AG09309 (cell line): Measurements from ENCODE around the gene VCX.
"Not testable (repeated sequence)": the region's sequence is repeated elsewhere in the genome, so short reads cannot be mapped to it uniquely, and the experiment has no call there.

ENCODE experiments used
- DNase-seq: peaks from one replicate; pipeline ENCODE4 v3.0.0-alpha.2; 2010; ENCODE audit warnings: low read depth
- H3K4me3 ChIP-seq: 2 replicates; pipeline ENCODE4 v1.5.1; 2011; ENCODE audit warnings: mild to moderate bottlenecking, low read depth, low read length, moderate library complexity; ENCODE audit not compliant: control insufficient read depth
- TF ChIP-seq, protein P1 (sequence below): IDR thresholded peaks from 2 replicates; pipeline ENCODE4 v1.5.1; 2011; ENCODE audit warnings: mild to moderate bottlenecking, low read depth, low read length, inconsistent platforms; ENCODE audit not compliant: insufficient read depth, control insufficient read depth; ENCODE audit errors: missing control alignments

VCX gene

DNA sequence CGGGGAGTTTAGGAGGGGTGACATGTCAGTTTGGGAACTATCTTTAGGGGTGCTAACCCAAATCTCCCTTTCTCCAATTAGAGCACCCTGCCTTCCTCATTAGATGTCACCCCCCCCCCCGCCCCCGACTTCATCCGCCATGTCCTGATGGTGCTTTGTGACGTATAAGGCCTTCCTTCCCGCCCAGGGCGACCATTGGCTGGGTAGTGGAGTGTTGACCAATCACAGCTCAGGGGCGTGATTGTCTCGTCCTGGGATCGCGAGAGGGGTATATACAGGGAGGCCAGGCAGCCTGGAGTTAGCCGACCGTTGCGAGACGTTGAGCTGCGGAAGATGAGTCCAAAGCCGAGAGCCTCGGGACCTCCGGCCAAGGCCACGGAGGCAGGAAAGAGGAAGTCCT, at the start of gene VCX:
Gene VCX (plus strand): TSS at position 301 of the 400 bp plus-strand sequence. CDS start 33 bp downstream, at position 334.
- not testable (repeated sequence) for H3K4me3 ChIP-seq, DNase-seq

DNA sequence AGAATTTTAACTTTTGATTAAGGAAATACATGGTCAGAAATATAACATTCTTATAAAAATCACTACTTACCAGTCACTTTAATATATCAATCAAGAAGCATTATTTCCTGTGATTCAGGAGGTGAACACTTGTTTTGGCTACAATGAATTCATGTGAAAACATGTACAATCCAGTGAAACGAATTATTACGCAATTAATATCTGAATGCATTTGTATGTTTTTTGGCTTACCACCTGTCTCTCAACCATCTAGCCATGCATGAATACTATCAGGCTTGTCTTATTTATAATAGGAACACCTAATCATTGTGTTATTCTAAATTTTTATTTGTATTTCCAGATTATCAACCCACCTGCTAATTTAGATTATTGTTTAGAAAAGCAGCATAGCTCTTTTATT, 44.6 kb upstream of the VCX start:
- TF ChIP-seq, protein P1, sequence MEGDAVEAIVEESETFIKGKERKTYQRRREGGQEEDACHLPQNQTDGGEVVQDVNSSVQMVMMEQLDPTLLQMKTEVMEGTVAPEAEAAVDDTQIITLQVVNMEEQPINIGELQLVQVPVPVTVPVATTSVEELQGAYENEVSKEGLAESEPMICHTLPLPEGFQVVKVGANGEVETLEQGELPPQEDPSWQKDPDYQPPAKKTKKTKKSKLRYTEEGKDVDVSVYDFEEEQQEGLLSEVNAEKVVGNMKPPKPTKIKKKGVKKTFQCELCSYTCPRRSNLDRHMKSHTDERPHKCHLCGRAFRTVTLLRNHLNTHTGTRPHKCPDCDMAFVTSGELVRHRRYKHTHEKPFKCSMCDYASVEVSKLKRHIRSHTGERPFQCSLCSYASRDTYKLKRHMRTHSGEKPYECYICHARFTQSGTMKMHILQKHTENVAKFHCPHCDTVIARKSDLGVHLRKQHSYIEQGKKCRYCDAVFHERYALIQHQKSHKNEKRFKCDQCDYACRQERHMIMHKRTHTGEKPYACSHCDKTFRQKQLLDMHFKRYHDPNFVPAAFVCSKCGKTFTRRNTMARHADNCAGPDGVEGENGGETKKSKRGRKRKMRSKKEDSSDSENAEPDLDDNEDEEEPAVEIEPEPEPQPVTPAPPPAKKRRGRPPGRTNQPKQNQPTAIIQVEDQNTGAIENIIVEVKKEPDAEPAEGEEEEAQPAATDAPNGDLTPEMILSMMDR = no peak
- no peak overlapping the region for H3K4me3 ChIP-seq
- DNase-seq = no peak

DNA sequence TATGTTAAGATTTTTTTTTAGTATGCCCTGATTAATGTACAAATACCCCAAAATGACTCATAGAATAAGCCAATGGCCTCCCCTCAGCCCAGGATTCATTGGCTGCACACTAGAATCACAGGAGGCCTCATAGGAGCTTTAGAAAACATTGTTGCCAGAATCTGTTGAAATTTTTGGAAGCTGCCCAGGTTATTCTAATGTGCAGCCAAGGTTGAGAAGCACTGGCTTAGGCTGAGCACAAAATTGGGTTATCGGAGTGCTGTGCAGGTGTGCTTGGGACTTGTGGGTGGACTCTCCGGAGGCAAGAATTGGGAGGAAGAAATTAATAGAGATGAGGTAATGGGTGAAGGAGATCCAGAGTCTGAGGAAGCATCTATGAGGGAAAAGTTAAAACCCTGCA, 41.3 kb upstream of the VCX start:
- TF ChIP-seq, protein P1 = no peak
- no peak overlapping the region for H3K4me3 ChIP-seq
- DNase-seq = no peak

DNA sequence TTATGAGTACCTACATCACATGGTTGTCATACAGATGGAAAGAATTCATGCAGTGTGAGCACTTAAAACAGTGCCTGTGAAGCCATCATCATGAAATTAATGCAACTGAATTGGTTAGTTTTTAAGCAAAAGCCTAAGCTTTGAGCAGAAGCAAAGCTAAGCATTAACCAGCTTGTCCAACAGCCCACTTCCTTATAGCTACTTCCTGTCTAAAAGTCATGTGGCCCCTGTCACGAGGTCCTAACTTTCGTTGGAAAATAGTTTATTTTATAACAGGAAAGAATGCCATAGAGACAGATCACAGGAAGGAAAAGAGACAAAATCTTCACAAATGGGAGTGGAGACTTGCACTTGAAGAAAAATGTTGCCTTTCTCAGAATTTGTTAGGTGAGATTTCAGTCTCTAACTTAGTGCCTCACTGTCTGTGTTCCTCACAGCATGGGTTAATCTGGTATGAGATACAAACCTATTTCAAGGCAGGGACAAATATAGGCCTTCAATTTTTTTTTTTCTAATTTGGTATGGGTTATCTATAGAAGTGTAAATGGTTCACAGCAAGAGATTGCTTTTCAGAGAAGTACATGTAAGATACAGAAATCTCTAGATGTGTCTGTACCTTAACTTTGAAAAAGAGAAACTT, 27.7 kb upstream of the VCX start:
- no peak for DNase-seq
- TF ChIP-seq, protein P1 = no peak
- H3K4me3 ChIP-seq = no peak overlapping the region

DNA sequence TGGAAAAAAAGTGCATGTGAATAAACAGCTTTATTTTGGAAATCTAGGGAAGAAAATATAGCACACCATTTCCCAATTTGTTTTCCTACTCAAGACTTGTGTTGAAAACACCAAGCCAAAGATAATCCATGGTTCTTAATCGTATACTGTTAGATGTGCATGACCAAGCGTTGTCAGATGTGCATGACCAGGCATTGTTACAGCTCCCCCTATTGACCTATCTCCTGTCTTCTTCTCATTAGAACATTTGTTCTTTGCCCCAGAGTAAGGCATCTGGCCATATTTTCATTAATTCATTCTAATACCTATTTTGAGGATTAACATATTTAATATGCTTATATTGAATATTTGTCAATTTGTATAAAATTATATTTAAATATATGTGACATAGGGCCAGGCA, 14.4 kb upstream of the VCX start:
- no peak for DNase-seq
- H3K4me3 ChIP-seq = no peak overlapping the region
- TF ChIP-seq, protein P1 = no peak

DNA sequence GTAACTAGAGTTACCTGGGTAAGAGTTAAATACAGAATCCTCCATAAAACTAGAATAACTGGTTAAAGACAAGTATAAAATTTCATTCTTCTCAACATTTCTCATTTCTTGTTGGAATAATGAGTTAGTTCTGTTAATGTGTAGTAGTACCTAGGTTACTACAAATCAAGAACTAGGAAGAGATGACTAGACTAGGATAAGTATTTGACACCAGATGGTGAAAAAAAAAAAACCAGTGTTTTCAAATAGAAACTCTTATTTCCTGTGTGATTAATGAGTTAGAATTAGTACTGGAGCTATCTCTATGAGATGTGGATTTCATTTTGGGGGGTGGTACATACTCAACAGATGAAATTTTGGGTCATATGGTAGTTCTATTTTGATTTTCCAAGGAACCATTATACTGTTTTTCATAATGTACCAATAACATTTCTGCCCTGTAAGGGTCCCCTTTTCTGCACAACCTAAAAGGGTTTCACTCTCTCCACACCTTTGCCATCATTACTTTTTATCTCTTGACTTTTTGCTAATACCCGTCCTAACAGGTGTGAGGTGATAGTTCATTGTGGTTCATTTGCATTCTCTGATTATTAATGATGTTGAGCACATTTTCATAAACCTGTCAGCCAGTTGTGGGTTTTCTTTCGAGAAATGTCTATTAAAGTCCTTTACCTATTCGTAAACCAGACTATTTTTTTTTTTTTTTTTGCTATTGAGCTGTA, 1.7 kb upstream of the VCX start:
- no peak overlapping the region for H3K4me3 ChIP-seq
- DNase-seq = no peak
- TF ChIP-seq, protein P1 = no peak

DNA sequence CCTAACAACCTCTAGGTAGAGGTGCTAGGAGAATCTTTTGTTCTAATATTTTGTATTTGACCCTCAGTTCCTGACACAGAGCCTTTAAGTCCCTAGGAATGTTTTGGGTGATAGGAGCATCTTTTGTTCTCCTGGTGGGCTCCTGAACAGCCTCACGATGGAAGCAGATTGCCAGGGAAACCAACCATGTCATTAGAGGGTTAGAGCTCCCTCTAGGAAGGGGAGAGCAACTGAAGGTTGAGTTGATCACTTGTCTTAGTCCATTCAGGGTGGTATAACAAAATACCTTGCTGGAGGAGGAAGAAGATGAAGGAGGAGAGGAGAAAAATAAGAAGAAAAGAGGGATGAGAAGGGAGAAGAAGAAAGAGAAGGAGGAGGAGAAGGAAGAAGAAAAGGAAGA, 9.2 kb downstream of the VCX start:
- no peak overlapping the region for H3K4me3 ChIP-seq
- DNase-seq = no peak
- TF ChIP-seq, protein P1 = no peak
